ENCODE results near the gene SLAIN2.

GRCh38 chr4:48343551-48343950, 2.2 kb downstream of the SLAIN2 start:
- TF ChIP-seq CTCF (IDR thresholded peaks at IDR 0.05; ENCODE audit: low read depth, low read length, poor library complexity, severe bottlenecking) (no peak), EZH2phosphoT487 (IDR thresholded peaks at IDR 0.05; ENCODE audit: borderline replicate concordance, low read length) (no peak)
